Transverse colon (tissue), 4 donors: ENCODE results near the gene ARFGAP1.

Source experiments
- EP300 ChIP-seq: sonication (generic); formaldehyde crosslinking; IDR thresholded peaks from one replicate; pipeline ENCODE4 v1.6.1; 2017; ENCODE audit warnings: antibody characterized with exemption, low read depth
- POLR2A ChIP-seq: fragments of 450-650 bp; IDR thresholded peaks from one replicate; pipeline ENCODE4 v1.6.1; 2016; ENCODE audit warnings: antibody characterized with exemption, mild to moderate bottlenecking, moderate library complexity
- POLR2AphosphoS5 ChIP-seq, 3 donors: sonication (generic); formaldehyde crosslinking; IDR thresholded peaks; one replicate each; pipeline ENCODE4 v1.6.1; 2016; ENCODE audit warnings: antibody characterized with exemption in 3 of 3
- TF ChIP-seq, protein P1 (sequence below), 5 experiments: fragments of 200-600 bp in 3 of 5; fragments of 450-650 bp in 2 of 5; sonication (generic) in 3 of 5; IDR thresholded peaks; 1 replicate in 2 of 5; 2 replicates in 3 of 5; pipeline ENCODE4 v1.5.1; 2016 to 2017; ENCODE audit warnings: antibody characterized with exemption in 5 of 5, inconsistent platforms in 3 of 5, mild to moderate bottlenecking in 2 of 5, moderate library complexity in 1 of 5

DNA sequence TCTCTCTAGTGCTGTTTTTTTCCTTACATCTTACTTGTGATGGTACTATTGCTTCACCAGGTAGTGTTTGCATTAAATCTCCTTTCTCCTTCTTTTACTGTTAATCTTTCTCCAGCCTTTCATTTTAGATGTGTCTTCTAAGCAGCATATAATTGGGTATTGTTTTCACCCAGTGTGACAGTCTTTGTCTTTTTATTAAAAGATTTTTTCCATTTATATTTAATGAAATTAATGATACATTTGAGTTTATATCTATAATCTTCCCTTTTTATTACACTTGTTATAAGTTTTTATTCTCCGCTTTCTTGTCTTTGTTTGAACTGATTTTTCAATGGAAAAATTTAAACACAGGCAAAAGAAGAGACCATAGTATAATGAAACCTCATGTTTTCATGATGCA is 29.1 kb downstream of the ARFGAP1 start:
- TF ChIP-seq, protein P1, sequence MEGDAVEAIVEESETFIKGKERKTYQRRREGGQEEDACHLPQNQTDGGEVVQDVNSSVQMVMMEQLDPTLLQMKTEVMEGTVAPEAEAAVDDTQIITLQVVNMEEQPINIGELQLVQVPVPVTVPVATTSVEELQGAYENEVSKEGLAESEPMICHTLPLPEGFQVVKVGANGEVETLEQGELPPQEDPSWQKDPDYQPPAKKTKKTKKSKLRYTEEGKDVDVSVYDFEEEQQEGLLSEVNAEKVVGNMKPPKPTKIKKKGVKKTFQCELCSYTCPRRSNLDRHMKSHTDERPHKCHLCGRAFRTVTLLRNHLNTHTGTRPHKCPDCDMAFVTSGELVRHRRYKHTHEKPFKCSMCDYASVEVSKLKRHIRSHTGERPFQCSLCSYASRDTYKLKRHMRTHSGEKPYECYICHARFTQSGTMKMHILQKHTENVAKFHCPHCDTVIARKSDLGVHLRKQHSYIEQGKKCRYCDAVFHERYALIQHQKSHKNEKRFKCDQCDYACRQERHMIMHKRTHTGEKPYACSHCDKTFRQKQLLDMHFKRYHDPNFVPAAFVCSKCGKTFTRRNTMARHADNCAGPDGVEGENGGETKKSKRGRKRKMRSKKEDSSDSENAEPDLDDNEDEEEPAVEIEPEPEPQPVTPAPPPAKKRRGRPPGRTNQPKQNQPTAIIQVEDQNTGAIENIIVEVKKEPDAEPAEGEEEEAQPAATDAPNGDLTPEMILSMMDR (IDR thresholded peaks at IDR 0.05), result no peak
- TF ChIP-seq POLR2A (no peak), EP300 (no peak), POLR2AphosphoS5 (IDR thresholded peaks at IDR 0.05) (no peak)
